Hematopoietic multipotent progenitor cell treated with erythropoietin and hydrocortisone succinate and interleukin-3 and kit ligand, for 17 days (in vitro differentiated cells): ENCODE results near the gene TMBIM1.
A peak's percentile ranks its signal among the peaks of the same experiment; 100 is the strongest.

Experiments
- DNase-seq: peaks from one replicate; pipeline ENCODE4 v3.0.0-alpha.2; 2015; ENCODE audit warnings: low spot score

The TMBIM1 gene

DNA sequence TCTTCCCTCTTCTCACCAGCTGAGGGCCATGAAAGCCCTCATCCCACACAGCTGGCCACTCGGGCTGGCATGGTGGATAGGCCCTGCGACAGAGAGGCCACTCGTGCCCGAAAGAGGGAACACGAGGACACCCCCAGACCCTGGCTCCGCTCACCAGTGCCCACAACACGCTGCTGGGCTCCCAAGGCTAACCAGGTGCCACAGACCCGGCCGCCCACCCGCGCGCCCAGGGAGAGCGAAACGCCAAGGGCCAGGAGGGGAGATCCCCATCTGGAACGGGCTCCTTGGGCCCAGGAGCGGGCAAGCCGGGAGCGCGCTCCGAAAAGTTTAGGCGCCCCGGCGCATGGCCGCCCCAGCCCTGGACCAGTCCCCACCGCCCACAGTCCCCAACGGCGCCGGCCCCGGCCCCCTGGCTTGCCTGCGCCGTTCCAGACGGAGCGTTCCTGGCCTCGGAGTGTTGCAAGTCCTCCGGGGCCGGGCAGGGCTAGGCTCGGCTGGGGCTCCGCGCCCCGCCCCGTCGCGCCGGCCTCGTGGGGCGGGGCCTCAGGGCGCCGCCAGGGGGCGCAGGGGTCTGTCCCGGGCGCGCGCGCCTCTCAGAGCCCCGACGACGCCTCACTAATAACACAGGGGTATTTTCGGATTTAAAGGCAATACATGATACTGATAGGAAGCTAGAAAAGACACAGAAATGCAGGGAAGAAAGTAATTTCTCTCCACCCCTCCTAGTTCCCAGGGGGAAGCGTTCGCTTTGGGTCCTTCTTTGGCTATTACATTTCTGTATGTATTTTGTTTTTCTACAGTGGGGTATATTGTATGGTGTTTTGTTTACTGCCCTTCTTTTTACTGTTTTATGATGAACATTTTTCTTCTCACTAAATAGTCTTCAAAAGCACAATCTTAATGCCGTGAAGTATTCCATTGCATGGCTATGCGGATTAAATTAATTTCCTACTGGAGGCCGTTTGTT lies at the start of gene TMBIM1:
Gene TMBIM1, minus strand, starts transcription at position 456 of the 967 bp plus-strand sequence. CDS start 10,362 bp downstream, outside the sequence.
- peak; percentile 91 for DNase-seq

DNA sequence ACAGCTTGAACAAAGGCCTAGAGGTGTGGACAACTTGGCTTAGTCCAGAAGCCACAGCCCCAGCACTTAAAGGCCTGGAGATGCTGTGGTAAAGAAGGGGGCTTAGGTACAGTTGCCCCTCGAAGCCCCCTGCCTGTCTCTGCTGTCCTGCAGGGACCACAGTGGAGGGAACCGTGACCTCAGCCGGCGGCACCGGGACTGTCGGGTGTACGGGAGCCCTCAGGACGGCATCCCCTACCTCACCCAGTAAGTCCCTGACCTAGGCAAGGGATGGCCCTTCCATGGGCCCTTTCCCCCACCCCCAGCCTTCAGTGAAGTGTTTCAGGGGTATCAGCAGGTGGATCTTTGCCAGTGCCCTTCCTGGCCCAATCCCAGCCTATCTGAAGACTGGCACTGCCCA lies 49.1 kb upstream of the TMBIM1 start:
- no peak for DNase-seq

- no peak for DNase-seq
Measured at GRCh38 chr2:218340656-218341055, 48.4 kb upstream of the TMBIM1 start.

DNA sequence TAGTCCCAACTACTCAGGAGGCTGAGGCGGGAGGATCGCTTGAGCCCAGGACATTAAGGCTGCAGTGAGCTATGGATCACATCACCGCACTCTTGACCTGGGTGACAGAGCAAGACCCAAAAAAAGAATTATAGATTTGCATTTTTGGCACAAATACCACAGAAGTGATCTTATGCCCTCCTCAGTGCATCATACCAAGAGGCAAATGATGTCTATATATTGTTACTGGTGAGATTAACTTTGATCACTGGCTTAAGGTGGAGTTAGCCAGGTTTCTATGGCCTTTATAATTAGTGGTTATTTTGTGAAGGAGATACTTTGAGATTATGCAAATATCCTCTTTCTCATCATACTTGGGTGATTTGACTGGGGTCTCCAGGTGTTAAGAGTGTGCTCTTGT lies 42.2 kb upstream of the TMBIM1 start:
- DNase-seq: no peak

DNA sequence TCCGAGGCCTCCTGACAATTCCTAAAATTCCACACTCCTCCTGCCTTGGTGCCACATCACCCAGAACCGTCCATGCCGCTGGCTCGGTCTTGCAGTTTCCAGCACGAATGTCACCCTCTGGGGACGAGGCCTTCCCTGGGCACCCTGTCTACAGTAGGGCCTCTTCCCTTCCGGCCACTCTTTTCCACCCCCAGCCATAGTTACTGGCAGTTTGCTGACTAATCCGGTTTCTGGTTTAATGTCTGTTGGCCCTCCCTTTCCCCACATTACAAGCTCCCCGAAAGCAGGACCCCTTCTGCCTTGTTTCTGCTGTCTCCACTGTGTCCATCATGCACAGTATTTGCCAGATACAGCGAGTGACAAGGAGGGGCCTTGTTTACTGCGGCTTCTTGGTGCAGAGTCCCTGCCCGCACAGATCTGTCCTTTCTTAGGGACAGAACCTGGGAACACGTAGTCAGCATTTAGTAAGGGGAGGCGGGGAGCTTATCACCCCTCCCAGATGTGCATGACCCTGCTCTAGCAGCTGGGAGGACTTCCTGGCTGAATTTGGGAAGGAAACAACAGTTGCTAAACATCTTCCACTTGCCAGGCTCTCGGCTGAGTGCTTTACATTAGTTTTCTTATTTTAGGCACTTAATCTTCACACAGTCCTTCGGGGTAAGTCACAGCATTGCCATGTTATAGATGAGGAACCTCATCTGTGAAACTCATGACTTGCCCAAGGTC lies 40.8 kb upstream of the TMBIM1 start:
- DNase-seq: peak; percentile 78

- DNase-seq: no peak
Measured at GRCh38 chr2:218332288-218332687, 40.0 kb upstream of the TMBIM1 start.

- no peak for DNase-seq
Measured at GRCh38 chr2:218331745-218332144, 39.4 kb upstream of the TMBIM1 start.

DNA sequence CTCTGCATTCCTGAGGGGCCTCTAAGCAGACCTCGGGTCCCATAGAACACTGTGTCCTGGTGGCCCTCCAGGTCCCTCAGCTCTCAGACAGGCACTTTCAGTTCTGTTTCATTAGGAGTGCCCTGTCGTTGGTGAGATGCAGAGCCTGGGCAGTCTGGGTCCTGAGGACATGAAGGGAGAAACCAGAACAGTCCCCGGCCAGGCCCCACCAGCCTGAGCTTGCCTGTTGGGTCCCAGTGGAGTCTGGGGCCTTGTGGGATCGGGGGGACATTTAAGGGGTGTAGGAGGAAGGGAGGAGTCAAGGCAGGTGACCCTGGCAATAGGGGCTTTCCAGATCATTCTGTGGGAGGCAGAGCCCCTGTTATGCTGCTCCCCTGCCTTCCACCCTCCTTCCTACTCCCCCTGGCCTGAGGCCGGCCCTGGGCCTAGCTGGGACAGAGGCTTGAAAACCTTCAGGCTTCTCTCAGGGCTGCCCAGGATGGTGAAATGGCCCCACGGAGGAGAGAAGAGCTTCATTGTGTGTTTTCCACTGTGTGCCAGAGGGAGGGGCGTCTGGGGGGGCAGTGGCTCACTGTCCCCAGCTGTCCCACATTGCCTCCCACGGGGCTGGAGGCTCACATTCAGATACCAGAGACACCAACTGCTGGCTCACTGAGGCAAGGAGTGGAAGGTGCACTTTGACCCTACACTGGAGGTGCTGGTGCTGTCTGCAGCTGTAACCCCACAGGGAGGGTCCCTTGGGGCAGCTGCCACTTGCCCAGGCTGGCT lies 37.7 kb upstream of the TMBIM1 start:
- no peak for DNase-seq

DNA sequence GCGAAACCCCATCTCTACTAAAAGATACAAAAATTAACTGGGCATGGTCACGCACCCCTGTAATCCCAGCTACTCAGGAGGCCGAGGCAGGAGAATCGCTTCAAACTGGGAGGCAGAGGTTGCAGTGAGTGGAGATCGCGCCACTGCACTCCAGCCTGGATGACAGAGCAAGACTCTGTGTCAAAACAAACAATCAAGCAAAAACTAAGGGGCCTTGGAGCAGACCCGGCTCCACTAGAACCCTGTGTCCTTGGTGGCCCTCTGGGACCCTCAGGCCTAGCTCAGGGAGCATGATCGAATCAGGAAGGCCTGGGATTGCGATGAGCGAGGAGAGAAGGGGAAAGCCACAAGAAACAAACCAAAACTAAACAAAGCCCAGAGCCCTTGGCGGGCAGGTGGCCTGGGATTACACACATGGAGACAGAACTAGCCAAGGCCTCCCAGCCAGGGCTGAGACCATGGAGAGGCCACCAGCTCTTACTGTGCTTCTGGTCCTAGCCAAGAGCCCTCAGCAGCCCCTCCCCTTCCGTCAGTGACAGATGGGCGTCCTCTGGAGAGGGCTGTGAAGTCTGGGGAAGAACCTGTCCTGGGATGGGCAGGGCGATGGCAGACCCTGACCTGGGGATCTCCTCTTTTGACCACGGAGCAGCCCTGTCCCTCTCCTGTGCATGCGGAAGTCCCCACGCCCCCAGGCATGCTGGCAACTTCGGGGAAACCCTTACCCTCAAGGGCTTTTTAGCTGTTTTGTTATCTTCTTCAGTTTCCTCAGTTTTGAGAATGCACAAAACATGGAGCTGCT lies 36.9 kb upstream of the TMBIM1 start:
- no peak for DNase-seq

DNA sequence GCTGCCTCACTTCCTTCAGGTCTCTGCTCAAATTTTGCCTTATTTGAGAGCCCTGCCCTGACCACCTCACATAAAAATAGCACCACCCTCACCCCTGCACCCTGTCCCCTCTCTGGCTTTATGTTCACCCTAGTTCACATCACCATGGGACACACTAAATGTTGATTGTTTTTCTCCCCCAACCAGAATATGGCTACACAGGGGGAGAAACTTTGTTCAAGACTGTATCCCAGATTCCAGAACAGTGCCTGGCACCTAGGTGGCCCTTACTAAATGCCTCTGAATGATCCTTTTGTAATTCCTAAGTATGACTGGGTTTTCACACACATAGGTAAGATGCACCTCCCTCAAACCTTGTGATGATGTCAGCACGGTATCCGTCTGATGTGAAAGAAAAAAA lies 36.0 kb upstream of the TMBIM1 start:
- DNase-seq: no peak

DNA sequence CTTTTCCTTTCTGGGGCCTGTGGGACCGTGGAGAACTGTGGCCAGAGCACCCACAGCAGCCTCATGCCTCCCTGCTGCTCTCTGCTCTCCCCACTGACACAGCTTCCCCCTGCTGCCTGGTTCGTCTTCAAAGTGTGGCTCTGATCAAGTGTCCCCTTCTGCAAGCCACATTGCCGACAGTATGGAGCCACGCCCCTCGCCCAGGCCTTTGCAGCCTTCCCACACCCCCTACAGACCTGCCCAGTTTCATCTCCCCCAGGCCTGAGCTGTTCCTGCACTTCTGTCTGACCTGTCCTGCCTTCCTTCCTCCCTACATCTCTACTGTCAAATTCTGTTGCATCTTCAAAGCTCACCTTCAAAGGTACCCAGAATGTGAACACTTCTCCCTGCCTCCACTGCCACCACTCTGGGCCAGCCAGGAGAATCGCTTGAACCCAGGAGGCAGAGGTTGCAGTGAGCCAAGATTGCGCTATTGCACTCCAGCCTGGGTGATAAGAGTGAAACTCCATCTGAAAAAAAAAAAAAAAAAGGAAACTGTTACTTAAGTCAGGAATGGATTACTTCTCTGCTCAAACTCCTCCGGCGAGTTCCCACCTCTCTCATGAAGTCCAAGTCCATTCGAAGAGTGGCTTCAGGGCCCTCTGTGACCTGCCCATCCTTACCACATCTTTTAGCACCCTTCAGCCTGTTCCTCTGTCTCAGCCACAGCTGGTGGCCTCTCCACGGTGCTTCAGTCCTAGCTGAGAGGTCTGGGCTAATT lies 35.3 kb upstream of the TMBIM1 start:
- DNase-seq: no peak

DNA sequence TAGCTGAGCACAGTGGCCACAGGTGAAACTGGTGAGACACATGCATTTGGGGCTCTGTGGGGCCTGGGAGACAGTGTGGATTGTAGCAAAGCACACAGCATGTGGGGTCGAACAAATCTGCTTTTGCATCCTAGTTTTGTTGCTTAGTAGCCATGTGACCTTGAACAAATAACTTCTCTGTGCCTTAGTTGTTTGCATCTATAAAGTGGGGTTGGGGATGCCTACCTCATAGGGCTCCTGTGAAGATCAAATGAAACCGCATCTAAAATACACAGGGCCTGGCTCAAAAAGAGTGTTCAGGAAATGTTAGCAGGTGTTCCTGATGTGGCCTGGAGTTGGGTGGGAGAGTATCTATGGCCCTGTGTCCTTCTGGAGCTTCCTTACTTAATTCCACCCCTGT lies 34.0 kb upstream of the TMBIM1 start:
- DNase-seq: no peak

- DNase-seq: no peak
Measured at GRCh38 chr2:218325566-218326160, 33.4 kb upstream of the TMBIM1 start.

DNA sequence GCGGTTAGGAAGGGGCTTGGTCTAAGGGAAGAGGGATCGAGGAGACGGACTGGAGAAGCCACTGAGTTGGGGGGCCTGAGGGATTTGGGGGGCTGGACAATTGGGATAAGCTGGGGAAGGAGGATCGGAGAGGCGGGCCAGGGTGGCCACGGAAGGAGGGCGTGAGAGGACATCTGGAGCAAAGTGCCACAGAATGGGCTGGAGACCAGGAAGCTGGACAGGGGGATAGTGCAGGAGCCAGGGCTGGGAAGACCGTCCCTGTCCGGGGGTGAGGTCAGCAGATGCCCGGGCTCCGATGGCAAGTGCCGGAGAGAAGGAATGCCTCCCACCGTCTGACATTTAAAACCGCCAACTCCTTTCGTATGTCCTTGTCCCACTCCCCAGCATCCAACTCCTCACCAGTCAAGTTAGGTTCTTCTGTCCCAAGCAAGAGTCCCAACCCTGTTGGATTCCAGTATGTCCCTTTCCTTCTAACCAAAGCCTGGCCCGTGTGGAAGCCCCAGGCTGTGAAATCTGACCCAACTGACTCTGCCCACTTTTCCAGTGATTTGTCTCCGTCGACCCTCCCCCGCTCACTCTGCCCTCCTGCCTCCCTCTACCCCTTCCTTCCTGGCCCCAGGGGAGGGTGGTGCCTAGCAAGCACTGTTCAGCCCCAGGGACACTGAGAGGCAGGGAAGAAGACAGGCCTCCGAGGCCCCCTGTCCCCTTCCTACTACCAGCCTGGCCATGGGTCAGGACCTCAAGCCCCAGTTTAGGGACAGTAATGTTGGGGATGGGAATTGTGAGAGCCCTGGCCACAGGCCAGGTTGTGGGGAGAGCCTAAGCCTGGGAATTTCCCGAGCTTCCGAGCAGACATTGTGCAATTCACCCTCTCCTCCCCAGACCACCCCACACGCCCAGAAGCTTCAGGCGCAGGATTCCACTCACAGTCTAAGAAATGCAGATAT lies 31.5 kb upstream of the TMBIM1 start:
- peak; percentile 39 for DNase-seq

DNA sequence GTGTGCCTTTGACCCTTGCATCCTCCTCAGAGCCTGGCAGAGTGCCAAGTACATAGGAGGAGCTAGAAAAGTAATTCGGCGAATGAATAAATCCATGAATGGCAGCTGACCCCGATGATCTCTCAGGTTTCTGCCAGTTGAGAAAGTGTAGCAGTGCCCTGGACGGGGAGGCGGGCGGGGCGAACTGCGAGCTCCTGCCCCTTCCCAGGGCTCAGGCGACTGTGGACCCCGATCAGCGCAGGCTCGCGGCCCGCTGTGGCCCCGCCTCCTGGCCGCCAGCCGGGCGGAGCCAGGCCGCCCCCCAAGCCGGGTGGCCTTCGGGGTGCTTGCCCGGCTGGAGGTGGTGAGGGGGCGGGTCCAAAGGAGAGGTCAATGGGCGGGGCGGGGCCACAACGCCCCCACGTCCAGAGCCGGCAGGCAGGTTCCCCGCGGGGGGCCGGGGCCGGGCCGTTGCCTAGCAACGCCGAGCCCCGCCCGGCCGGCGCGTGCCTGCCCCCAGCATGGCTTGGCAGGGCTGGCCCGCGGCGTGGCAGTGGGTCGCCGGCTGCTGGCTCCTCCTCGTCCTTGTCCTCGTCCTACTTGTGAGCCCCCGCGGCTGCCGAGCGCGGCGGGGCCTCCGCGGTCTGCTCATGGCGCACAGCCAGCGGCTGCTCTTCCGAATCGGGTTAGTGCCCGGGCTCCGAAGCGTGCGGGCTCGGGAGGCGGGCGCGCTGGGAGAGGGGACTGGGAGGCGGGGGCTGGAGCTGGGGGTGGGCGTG lies 30.6 kb upstream of the TMBIM1 start:
- peak; percentile 73 for DNase-seq

DNA sequence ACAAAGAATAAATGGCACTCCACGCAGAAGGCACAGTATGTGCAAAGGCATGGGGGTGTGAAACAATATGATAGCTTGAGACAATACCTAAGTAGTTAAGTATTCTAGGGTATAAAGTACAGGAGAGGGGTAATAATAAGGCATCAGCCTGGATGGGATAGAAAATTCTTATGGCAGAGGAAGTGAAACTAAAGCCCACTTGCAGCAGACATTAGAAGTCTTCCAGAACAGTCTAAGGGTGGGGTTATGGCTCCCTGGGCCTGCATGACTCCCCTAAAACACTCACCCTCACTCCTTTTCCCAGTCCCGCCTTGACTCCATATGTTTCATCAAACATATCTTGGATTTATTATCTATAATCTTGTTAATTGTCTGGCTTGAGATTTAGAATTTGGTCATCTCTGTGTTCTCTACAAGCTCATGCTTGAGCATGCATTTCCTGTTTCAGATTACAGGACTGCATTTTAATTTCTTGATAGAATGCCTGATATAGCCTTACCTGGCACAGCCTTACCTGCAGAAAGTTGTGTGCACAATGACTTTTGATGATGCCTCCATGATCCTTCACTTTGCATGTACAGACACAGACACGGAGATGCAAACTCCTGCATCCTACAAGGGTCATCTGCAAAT lies 28.5 kb upstream of the TMBIM1 start:
- DNase-seq: no peak

- no peak for DNase-seq
Measured at GRCh38 chr2:218319813-218320365, 27.6 kb upstream of the TMBIM1 start.

- DNase-seq: no peak
Measured at GRCh38 chr2:218318241-218318640, 25.9 kb upstream of the TMBIM1 start.
